HG02885 (cell line): Measurements from ENCODE around the gene SMYD1.

Experiments
- ATAC-seq: cut with Tn5 transposase; IDR thresholded peaks from one replicate; pipeline ENCODE4 v1.9.1; 2021; ENCODE audit warnings: mild to moderate bottlenecking; ENCODE audit not compliant: unreplicated experiment, poor library complexity

The SMYD1 gene

DNA sequence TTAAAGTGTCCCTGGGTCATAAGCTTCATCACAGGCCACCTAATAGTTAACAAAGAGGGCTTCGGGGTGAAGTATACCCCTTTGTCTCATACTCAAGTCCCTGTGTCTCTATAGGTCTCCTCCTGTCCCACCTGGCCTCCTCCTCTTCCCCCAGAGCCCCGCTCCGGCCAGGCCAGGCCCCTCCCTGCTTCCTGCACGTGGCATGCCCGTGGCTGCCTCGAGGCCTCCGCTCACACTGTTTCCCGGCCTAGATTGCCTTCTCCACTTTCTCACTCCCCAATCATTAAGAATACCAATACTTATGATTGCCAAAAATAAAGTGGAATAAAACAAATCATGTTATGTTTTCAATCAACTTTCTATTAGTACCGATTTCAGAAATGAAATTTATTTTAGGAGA is 18.8 kb downstream of the SMYD1 start:
- no peak for ATAC-seq

DNA sequence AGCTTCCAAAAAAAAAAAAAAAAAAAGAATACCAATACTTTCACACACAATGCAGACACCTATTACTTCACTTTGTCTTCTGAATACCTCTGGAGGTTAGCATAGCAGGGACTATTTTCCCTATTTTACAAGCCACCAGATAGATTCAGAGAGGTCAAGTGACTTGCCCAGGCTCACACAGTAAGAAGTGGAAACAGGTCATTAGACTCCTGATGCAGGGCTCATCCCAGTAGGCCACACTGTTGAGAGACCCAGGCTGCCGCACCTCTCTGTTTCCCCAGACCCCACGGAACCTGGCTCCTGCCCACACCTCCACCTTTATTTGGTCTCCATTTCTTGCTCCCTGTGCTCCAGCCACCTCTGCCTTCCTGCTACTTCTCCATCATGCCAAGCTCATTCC is 19.4 kb downstream of the SMYD1 start:
- ATAC-seq = no peak

DNA sequence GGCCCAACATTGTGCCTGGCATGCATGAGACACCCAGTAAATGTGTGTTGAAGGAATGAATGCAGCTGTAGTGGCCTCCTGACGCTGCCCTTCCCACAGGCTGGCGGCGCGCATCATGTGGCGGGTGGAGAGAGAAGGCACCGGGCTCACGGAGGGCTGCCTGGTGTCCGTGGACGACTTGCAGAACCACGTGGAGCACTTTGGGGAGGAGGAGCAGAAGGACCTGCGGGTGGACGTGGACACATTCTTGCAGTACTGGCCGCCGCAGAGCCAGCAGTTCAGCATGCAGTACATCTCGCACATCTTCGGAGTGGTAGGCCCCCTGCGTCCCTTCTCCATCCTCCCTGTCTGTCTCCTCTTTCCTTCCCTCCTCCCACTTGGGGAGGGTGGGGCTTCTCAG is 20.1 kb downstream of the SMYD1 start:
- ATAC-seq = no peak

DNA sequence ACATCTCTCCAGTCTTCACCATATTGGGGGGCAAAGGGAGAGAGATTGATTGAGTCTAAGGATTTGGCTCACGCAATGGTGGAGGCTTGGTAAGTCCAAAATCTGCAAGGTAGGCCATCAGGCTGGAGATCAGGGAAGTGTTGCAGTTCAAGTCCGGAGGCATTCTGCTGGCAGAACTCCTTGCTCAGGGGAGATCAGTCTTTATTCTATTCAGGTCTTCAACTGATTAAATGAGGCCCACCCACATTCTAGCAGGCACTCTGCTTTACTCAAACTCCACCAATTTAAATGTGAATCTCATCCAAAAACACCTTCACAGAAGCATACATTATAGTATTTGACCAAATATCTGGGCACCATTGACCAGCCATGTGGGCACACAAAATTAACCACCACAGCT is 21.4 kb downstream of the SMYD1 start:
- ATAC-seq = no peak

DNA sequence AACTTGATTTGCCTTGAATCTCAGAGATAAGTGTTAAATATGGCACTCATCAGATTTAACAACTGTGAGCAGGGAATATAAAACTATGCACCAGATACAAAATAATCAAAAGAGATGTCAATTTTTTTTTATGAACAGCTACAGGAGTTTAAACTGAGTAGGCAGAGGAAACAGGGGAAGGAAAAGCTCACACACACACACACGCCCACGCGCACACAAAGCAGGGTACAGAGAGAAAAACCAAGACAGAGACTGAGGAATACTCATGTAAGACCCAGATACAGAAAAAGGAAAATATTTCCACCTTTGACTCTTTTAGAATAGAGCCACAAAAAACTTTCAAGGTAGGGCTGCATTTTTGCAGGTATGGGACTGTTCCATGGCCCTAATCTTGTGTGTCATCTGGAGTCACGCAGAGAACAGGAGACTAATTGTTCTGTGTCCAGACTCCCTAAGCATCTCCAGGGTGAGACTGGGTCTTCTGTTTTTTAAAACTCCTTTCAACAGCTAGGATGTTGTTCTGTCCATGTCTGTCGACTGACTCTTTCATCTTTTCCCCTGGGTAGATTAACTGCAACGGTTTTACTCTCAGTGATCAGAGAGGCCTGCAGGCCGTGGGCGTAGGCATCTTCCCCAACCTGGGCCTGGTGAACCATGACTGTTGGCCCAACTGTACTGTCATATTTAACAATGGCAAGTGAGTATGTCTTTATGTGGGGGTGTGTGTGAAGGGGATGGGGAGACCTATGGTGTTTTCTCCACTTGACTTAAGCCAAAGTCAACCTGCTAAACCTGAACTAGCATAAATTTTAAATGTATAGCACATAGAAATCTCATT is 23.0 kb downstream of the SMYD1 start:
- peak; percentile 67 for ATAC-seq

DNA sequence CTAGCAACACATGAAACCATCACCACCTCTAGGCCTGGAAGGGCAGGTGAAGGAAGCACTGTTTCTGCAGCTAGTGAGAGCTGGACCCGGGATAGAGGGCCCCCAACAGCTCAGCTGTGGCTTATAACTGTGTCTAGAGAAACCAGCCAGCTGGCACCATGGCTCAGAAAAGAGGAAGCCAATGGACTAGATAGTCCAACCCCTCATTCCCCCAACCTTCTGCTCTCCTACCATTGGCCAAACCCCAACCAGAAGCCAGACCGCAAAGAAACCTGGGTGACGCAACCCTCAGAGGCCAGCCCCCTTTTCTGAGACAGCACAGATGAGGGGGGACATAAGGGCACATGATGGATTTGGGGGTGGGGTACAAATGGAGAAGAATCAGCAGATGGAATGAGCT is 24.3 kb downstream of the SMYD1 start:
- no peak for ATAC-seq

DNA sequence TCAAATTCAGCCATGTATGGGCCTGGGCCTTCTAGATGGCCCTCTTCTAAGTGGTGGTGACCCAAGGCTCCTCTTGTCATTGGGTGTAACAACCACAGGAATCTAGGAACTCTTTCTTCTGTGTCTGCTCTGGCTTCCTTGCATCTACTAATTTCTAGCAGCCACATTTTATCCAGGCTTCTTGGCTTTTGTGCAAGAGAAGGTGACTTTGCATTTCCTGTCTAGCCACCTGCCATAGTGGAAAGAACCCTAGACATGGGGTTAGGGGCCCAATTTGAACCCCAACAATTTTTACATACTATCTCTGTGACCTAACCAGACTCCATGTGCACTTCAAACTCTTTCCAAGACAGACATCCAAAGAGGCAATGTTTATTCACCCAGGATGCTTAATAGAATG is 25.1 kb downstream of the SMYD1 start:
- no peak for ATAC-seq

DNA sequence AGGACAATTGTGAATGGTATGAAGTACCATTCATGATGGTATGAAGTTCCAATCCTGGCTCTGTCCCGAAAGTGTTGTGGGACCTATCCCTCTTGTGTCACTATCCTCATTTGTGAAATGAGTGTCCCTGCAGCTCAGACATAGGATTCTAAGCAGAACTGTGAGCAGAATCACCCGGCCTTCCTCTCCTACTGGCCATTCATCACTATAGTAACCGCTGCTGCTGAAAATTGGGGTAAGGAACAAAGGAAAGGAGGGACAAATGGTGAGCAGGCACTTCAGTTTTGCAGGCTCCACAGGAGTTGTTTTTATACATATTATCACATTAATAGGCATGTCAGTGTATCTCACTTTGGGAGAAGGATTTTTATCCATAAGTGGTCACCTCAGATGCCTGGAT is 27.4 kb downstream of the SMYD1 start:
- ATAC-seq = no peak

DNA sequence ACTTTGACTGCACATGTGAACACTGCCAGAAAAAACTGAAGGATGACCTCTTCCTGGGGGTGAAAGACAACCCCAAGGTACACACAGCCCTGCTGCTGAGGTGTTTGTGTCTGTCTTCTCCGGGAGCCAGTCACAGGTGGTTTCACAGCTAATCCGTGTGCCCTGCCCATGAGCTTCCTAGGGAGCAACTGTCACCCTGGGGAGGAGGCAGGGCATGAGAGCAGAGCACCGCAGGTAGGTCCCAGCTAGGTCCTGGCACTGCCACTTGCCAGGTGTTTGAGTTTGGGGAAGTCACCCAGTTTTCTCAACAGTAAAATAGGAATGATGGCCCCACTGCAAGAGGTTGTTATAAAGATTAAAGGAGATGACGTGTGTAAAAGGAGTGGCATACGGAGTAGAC is 29.1 kb downstream of the SMYD1 start:
- no peak for ATAC-seq

DNA sequence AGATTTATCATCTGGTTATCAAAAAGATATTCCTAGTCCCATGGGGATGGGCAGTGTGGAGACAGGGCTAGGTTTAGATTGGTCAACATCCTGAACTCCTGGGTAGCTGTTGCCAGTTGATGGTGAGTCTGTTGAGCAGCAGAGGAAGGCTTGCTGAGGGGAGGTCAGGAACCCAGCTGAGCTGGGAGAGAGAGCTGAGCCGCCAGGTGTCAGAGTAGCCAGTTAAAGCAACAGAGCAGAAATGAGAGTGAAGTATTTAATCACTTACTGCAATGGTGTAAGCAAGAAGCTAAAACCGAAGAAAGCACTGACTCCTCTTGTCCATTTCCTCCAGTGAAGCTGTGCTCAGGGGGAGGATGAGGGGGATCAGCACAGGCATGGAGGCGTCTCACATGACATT is 29.6 kb downstream of the SMYD1 start:
- no peak for ATAC-seq

DNA sequence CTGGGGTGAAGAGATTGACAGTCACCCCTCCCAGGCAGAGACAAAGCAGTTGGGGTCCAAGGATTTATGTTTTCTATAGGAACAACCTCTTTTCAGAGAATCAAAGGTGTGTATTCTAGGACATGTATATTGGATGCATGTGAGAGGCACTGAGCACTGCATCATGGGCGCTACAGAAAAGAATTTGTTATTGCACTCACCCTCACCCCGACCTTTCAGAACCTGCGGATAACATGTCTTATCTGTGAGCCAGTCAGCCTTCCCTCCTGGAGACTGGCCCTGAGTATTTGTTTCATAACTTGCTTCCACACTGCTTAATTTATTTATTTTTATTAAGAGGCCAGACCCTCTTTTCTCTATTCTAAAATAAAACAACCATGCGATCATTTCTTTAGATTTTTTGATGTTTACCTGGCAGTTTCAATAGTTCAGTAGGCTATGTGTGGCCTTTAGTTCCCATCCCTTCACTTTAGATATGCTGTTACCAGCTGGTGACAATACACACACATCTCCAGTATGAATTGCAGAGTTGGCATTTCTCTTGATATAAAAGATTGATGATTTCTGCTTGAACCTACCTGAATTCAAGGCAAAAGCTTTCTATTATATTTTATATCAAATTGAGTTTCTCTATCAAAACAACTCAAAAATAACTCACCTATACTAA is 30.4 kb downstream of the SMYD1 start:
- ATAC-seq = no peak

DNA sequence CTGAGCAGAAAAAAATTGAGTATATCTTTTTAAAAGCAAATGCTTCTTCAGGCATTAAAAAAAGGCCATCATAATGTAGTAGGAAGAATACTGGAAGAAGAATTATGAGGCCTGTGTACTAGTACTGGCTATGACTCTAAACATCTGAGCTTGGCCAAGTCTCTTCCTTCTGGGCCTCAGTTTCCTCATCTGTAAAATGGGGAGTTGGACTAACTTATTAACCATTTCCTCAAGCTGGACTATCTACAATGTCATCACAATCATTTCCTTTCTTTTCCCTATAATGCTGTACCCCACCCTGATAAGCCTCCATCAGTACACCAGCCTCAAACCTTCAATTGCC is 30.9 kb downstream of the SMYD1 start:
- no peak for ATAC-seq

DNA sequence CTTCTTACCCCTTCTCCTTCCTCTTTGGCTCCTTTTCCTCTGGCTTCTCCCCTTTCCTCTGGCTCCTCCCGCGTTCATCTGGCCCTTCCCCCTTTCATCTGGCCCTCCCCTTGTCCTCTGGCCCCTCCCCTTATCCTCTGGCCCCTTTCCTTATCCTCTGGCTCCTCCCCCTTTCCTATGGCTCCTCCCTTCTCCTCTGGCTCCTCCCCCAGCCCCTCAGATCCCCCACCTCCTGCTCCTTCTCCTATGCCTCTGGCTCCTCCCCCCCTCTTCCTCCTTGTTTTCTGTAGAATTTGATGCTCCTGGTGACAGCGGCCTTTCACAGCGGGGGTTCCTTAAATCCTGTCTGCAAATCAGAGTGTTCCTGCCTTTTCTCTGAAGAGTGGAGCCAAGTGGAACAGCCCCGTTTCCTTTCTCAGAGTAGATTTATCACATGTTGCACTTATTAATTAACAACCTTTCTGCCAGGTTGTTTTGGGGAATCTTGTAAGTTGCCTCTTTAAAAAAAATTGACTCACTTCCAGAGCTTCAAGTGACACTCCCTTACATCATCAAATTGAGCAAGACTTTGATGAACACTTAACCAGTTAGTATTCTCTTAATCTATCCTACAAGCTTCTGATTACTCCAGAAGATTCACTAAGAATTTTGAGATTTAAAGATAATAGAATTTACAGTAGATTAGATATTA is 32.3 kb downstream of the SMYD1 start:
- ATAC-seq = no peak

DNA sequence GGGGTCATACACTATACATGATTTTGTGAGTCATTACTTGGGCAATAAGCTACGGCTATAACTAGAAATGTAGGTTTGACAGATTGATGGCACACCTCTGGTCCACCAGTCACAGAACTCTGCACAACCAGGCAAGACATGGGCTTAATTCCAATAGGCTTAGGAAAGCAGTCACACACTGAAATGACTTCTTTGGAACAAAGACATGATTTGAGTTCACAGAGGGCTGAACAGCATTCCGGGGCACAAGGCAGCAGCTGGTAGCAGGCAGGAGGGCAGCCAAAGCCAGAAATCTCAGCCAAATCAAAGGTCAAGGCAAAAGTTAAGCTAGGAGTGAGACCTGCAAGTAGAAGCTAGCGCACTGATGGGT is 32.8 kb downstream of the SMYD1 start:
- ATAC-seq = no peak

DNA sequence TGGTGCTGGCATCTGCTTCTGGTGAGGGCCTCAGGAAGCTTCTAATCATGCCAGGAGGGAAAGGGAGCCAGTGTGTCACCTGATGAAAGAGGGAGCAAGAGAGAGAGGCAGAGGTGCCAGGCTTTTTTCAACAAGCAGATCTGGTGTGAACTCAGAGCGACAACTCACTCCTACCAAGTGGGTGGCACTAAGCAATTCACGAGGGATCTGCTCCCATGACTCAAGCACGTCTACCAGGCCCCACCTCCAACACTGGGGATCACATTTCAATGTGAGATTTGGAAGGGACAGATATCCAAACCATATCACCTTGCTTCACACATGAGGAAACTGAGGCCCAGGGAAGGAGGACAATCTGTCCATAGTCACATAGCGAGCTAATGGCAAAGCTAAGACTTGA is 41.2 kb downstream of the SMYD1 start:
- no peak for ATAC-seq

DNA sequence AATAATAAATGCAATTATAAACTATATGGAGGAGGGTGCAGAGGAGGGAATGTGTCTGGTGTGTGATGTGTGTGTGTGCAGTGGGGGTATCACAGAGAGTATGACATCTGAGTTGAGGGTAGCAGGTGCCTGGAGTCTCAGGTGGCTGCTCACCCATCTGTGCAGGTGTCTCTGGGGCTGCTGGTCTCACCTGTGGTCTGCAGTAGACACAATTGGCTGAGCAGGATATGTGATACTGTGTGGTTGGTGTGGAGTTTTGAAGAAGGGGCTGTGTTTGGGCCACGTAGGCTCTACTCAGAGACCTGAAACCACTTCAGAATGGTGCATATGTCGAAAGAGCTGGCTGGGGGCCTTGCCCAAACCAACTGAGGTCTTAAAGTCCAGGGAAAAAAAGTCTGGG is 43.2 kb downstream of the SMYD1 start:
- no peak for ATAC-seq

DNA sequence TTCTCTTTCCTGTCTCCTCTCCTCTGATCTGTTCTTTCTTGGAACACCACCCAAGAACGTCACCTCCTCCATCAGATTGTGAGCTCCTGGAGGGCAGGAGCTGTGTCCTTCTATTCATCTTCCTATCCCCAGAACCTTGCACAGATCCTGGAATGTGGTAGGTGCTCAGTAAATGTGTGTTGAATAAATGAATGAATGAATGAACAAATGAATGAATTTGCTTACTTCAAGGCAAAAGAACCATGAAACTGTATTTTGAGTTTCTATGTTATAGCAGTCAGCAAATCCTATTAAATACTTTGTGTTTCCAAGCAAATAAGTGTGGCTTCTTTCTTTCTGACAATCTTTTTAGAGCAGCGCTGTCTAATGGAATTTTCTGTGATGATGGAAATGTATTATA is 45.4 kb downstream of the SMYD1 start:
- no peak for ATAC-seq

DNA sequence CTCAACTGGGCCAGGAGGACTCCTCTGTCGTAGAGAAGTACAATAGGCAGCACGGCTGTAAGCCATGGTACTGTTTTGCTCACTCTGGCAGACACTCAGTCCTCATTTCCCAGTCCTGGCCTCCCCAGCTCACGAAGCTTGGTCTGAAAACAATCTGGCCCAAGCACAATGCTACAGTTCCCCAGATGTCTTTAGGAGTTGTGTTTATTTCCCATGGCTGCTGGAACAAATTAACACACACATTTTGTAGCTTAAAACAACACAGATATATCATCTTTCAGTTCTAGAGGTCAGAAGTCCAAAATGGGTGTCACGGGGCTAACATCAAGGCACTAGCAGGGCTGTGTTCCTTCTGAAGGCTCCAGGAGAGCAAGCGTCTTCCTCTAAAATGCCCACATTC is 47.3 kb downstream of the SMYD1 start:
- no peak for ATAC-seq

DNA sequence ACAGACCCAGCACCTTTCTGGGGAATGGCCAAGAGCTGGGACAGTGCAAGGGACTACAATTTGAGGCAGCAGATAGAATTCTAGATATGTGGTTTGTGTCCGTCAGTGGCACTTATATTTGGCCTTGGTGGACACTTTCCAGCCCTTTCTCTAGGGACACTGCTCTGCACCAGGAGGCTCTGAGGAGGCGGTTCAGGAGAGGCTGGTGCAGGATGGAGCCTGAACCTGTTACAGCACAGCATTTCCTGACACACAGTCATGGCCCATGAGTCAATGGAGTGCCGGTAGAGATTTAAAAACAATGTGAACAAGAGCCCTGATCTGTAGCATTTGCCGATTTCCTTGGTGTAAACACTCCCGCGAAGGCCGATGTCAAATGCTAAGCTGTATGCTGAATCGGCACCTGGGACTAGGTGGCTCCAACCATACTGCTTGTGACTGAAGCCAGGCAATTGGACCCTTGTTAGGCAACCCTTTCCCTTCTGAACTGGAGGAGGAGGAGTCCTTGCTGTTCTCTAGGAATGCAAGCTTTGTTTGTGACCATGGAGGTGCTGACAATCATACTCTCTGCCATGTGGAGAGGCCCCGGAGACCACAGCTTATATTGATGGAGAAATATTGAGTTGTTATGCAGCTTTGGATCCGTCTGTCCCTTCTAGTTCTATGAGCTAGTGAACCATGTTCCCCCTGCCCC is 48.3 kb downstream of the SMYD1 start:
- ATAC-seq = no peak

DNA sequence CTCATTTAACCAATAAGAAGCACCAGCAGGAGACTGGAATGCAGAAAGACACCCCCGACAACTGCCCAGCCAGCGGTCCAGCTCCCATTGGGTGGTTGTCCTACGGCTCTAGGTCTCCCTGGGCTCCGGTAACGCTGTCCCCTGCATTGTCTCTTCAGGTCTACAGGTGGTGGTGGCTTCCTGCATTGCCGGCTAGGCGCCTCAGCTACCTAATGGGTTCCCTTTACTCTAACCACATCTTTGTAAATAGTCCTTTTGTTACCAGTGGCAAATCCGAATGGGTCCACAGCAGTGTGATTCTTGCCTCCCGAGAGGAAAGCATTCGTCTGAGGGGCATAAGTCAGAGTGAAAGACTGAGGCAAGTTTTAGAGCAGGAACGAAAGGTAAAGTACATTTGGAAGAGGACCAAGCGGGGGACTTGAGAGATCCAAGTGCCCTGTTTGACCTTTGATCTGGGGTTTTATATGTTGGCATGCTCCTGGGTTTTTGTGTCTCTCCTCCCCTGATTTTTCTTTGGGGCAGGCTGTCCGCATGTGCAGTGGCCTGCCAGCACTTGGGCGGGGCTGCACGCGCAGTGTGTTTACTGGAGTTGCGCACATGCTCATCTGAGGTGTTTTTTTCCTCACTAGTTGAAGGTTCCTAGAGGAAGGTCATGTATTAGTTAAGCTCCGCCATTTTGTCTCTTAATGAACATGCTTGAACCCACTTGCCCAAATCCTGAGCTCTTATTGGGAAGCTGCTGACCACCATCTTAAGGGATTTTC is 49.2 kb downstream of the SMYD1 start:
- ATAC-seq = no peak
